Skin epidermis (tissue), 12 donors: ENCODE results near the gene CAD.
"Not testable (repeated sequence)": the region's sequence is repeated elsewhere in the genome, so short reads cannot be mapped to it uniquely, and the experiment has no call there.

Source experiments
- H3K27ac ChIP-seq, 21 experiments: fragments of 200-600 bp; sonication (generic) in 11 of 21; one replicate each; pipeline ENCODE4 v1.5.0; 2020; ENCODE audit warnings: mild to moderate bottlenecking in 3 of 21, inconsistent platforms in 2 of 21, moderate library complexity in 2 of 21
- H3K4me3 ChIP-seq, 7 experiments: fragments of 200-600 bp; sonication (generic) in 2 of 7; one replicate each; pipeline ENCODE4 v1.5.0; 2020; ENCODE audit warnings: inconsistent platforms in 2 of 7, mild to moderate bottlenecking in 2 of 7, moderate library complexity in 1 of 7

The CAD gene

DNA sequence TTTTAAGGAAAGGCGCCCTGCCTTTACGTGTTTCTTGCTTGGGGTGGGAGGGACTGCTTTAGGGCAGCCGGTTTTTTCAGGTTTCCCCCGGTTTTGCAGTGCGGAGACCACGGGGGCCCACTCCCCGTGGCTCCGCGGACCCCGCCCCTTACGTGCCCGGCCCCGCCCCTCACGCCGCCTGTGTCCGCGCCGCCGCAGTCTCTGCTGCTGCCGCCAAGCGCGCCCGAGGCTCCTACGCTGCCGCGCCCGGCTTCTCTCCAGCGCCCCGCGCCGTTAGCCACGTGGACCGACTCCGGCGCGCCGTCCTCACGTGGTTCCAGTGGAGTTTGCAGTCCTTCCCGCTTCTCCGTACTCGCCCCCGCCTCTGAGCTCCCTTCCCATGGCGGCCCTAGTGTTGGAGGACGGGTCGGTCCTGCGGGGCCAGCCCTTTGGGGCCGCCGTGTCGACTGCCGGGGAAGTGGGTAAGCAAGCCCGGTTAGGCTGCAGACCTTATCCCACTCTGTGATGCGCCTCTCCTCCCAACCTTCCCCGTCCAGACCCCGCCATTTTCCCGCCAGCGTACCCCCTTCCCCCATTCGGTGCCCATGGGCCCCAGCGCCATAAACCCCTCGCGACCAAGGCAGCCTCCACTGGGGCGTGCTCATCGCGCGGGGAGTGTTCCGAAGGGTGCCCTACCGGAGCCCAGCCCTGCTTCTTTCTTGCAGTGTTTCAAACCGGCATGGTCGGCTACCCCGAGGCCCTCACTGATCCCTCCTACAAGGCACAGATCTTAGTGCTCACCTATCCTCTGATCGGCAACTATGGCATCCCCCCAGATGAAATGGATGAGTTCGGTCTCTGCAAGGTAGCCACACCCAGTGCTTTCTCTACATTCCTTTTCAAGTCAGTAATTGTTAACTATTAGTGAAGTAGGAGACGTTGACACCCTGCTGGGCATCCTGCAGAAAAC is at the start of gene CAD:
CAD (plus strand) TSS at position 197 of the 949 bp plus-strand sequence; CDS start at position 380, 183 bp downstream.
- peak within 1 kb of the TSS; percentile 48 to 80 (median 66) for H3K4me3 ChIP-seq
- peak within 1 kb of the TSS; percentile 53 to 89 (median 84) for H3K27ac ChIP-seq

- no peak overlapping the region for H3K27ac ChIP-seq
Measured at GRCh38 chr2:27170581-27171337, 46.4 kb upstream of the CAD start.

GRCh38 chr2:27171351-27171848 is 45.8 kb upstream of the CAD start:
- Histone ChIP-seq H3K27ac (no peak overlapping the region), H3K4me3 (no peak overlapping the region)

More at GRCh38 chr2:27170581-27171337, 46.4 kb upstream of the CAD start:
- H3K4me3 ChIP-seq = no peak overlapping the region

GRCh38 chr2:27174638-27175037 is 42.5 kb upstream of the CAD start:
- Histone ChIP-seq H3K27ac (no peak overlapping the region), H3K4me3 (no peak overlapping the region)

DNA sequence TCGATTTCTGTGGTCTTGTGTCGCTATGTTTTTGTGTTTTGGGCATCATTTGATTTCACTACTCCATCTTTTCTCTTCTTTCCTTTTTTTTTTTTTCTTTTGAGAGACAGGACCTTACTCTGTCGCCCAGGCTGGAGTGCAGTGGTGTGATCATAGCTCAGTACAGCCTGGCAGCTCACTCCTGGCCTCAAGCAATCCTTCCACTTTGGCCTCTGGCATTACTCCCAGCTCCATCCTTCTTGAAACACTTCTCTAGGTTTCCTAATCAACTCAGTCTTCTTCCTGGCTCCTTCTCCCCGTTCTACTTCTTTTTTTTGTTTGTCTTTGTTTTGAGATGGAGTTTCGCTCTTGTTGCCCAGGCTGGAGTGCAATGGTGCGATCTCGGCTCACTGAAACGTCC is 41.8 kb upstream of the CAD start:
- Histone ChIP-seq H3K27ac (no peak overlapping the region), H3K4me3 (no peak overlapping the region)

DNA sequence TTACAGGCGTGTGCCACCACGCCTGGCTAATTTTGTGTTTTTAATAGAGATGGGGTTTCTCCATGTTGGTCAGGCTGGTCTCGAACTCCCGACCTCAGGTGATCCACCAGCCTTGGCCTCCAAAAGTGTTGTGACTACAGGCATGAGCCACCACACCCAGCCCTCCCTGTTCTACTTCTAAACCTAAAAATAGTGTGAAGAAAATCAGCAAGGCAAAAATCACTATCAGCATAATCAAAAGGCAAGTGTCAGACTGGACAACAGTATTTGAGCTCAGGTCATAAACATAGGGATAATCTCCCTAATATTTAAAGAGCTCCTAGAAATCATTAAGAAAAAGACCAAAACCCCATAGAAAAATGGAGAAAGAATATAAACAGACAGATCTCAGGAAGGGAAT is 41.4 kb upstream of the CAD start:
- not testable (repeated sequence) for H3K27ac ChIP-seq, H3K4me3 ChIP-seq

- Histone ChIP-seq H3K27ac (no peak overlapping the region), H3K4me3 (no peak overlapping the region)
Measured at GRCh38 chr2:27177441-27178351, 39.5 kb upstream of the CAD start.

- Histone ChIP-seq H3K27ac (no peak overlapping the region), H3K4me3 (no peak overlapping the region)
Measured at GRCh38 chr2:27178469-27178868, 38.7 kb upstream of the CAD start.

GRCh38 chr2:27179344-27180000 is 37.7 kb upstream of the CAD start:
- H3K4me3 ChIP-seq = no peak overlapping the region
- peak overlapping the region in 1 of 21 experiments; percentile 30 for H3K27ac ChIP-seq

DNA sequence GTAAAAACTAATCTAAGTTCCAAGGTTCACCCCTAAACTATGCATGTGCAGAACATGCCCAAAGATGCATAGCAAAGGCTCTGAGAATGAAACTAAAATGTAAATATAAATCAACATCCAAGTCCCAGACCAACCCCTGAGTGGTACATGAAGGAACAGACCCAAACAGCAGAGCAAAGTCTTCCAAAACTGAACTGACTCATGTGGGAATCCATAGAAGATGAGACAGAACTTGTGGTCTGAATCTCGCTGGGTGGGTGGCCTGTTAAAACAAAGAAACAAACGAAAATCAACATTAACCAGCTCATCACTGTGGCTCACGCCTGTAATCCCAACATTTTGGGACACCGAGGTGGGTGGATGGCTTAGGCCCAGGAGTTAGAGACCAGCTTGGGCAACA is 34.8 kb upstream of the CAD start:
- Histone ChIP-seq H3K4me3 (no peak overlapping the region), H3K27ac (peak overlapping the region in 8 of 21 experiments; percentile 25 to 74 (median 40))

DNA sequence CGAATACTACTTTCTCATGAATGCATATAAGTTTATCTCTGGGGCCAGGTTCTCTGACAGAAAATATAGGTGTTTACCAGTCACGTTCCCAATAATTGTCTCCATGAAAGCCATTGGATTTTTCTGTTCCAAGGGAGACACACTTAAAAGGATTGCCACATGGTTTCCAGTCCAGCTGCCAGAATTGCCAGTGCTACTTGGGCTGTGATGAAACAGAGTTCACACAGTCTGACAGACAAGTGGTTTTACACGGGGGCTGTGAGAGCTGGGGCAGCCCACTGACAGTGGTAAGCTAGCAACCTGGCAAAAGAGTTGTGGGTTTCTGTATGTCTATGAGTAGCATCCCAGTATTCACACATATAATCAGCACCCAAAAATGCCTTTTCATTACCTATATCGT is 33.1 kb upstream of the CAD start:
- Histone ChIP-seq H3K27ac (peak overlapping the region in 12 of 21 experiments; percentile 1 to 74 (median 38)), H3K4me3 (no peak overlapping the region)

GRCh38 chr2:27185331-27186026 is 31.7 kb upstream of the CAD start:
- H3K27ac ChIP-seq = peak overlapping the region in 16 of 21 experiments; percentile 15 to 77 (median 50)
- no peak overlapping the region for H3K4me3 ChIP-seq

DNA sequence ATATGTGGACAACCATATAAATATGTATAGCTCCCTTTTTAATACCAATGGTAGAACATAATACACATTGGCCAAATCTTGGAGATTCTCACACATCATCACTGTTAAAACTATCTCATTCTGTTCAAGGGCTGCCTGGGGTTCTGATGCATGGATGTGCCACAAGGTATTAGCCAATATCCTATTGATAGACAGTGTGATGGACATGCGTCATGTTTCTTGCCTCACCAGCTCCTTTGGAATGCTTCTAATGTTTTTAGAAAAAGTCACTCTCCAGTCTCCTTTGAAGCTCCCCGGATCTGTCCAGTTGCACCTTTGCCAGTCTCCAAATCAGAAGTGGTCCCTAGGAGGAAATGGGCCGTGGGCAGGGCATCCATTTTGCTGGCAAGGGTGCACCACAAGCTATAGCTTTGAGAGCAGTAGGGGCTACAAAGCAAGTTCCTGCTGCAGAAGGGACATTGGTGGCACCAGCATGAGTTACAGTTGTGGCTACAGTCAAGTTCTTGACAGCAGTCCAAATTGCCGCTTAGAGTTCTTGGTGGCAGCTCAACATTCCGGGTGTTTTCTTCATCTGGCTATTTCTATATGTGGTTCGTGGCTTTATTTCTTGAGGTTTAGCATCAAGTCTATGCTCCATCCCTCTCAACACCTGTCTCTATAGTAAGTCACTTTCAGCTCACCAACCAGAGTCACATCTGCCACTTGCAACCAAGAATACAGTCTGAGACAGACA is 30.4 kb upstream of the CAD start:
- peak overlapping the region in 3 of 21 experiments; percentile 31 to 64 (median 55) for H3K27ac ChIP-seq
- H3K4me3 ChIP-seq = no peak overlapping the region

GRCh38 chr2:27189989-27190388 is 27.2 kb upstream of the CAD start:
- no peak overlapping the region for H3K27ac ChIP-seq
- no peak overlapping the region for H3K4me3 ChIP-seq

DNA sequence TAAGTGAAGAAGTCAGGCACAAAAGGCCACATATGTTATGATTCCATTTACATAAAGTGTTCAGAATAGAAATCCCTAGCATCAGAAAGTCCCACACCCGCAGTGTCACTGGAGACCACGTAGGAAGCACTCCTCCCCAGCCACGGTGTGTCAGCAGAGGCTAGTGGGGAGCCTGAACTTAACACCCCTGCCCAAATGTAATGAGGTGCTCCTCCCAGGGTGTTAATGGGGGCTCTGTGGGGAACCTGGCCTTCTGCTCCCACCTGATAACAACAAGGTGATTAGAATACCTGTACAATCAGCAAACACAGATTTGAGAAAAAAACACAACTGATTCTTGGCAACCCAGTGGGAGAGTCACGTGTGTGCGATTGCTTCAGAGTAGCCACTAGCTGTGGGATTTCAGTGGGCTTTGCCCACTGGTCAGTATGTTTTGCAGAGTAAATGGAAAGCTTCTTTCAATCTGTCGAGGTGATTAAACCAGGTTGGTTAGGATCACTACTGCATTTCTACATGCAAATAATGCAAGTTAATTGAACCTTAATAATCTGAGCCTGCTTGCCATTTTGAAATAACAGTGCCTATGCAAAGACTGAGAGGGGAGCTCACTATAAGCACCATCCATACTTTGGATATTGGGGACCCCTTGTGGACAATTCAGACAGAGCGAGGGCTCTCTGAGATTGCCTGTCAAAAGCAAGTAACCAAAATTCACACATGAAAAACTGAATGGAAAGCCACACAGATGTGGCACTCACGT is 25.9 kb upstream of the CAD start:
- H3K4me3 ChIP-seq = no peak overlapping the region

DNA sequence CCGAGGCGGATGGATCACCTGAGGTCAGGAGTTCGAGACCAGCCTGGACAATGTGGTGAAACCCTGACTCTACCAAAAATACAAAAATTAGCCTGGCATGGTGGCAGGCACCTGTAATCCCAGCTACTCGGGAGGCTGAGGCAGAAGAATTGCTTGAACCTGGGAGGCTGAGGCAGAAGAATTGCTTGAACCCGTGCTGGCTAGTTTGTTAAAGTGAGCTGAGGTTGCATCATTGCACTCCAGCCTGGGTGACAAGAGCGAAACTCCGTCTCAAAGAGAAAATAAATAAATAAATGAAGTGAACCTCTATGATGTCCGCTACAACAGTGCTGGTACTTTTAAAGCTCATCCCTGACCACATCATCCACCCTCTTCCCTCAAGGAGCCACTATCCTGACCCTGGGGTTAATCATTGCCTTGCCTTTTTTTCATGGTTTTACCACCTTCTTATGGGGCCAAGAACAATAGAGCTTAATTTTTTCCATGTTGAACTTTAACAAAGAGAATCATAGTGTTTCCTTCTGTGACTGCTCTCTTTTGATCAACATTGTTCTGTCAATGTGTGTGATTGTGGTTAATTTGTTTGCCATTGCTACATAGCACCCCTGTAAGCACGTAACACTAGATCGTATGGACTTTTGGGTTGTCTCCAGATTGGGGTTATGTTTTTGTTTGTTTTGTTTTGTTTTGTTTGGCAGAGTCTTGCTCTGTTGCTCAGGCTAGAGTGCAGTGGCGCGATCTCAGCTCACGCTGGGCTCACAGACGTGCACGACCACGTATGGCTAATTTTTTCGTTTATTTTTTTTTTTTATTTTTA is 22.4 kb upstream of the CAD start:
- Histone ChIP-seq H3K27ac (no peak overlapping the region), H3K4me3 (no peak overlapping the region)

More for the DNA sequence above, 25.9 kb upstream of the CAD start:
- no peak overlapping the region for H3K27ac ChIP-seq
